ENCODE data around the gene IL17REL. TPM values are rescaled to one million over a fixed set of nuclear protein-coding genes. Genes with fewer than 3 reads are reported as not detected.

IL17REL gene
- total and polyA plus RNA-seq, 10 of the 15 experiments (the other 5 are each of a cell fraction or from before 2014, with no cell fraction given): 0.03 TPM; not detected in 9

DNA sequence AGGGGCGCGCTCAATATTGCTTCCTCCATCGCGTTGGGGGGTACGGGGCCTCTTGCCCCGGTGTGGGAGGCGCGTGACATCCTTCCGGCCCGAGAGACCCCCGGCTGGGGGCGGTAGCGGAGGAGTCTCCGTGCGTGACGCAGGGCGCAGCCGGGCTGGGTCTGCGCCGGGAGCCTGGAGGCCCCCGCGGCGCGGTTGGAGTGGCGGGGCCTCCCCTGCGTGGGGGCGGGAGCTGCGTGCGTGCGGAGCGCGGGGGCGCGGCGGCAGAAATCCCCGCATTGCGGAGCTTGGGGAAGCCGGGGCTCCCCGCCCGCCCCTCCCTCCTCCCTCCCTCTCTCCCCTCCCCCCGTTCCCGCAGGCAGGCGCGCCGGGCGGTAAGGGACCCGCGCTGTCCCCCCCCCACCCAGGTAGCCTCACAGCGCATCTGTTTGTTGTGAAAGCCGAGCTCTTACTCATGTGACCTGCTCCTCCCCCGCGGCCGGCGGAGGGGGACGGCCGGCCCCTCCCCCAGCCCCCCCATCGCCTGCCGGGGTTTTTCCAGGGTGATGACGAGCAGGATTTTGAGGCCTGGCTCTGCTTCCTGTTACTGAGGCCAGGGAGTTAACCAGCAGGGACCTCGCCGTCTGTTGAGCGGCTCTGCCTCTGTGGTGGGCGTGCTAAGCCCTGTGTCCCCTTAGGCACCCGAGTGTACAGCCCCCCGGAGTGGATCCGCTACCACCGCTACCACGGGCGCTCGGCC is 50.4 kb downstream of the IL17REL start (continued):
- TF ChIP-seq, protein P1, sequence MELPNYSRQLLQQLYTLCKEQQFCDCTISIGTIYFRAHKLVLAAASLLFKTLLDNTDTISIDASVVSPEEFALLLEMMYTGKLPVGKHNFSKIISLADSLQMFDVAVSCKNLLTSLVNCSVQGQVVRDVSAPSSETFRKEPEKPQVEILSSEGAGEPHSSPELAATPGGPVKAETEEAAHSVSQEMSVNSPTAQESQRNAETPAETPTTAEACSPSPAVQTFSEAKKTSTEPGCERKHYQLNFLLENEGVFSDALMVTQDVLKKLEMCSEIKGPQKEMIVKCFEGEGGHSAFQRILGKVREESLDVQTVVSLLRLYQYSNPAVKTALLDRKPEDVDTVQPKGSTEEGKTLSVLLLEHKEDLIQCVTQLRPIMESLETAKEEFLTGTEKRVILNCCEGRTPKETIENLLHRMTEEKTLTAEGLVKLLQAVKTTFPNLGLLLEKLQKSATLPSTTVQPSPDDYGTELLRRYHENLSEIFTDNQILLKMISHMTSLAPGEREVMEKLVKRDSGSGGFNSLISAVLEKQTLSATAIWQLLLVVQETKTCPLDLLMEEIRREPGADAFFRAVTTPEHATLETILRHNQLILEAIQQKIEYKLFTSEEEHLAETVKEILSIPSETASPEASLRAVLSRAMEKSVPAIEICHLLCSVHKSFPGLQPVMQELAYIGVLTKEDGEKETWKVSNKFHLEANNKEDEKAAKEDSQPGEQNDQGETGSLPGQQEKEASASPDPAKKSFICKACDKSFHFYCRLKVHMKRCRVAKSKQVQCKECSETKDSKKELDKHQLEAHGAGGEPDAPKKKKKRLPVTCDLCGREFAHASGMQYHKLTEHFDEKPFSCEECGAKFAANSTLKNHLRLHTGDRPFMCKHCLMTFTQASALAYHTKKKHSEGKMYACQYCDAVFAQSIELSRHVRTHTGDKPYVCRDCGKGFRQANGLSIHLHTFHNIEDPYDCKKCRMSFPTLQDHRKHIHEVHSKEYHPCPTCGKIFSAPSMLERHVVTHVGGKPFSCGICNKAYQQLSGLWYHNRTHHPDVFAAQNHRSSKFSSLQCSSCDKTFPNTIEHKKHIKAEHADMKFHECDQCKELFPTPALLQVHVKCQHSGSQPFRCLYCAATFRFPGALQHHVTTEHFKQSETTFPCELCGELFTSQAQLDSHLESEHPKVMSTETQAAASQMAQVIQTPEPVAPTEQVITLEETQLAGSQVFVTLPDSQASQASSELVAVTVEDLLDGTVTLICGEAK (IDR thresholded peaks at IDR 0.05; ENCODE audit: borderline replicate concordance): no peak; the same call in 1 of the 2 replicates
- TF ChIP-seq ZBED1 (IDR thresholded peaks at IDR 0.05; ENCODE audit: borderline replicate concordance) (no peak), IKZF1 (conservative IDR thresholded peaks at IDR 0.05) (peak; percentile 89), SUZ12 (IDR thresholded peaks at IDR 0.05; ENCODE audit: unreplicated experiment) (no peak), TCF12 (IDR thresholded peaks at IDR 0.05; ENCODE audit: low read depth, low read length) (peak; percentile 70), SMAD1 (IDR thresholded peaks at IDR 0.05; ENCODE audit: low read depth, partially characterized antibody) (peak; percentile 70), GABPA (IDR thresholded peaks at IDR 0.05; ENCODE audit: low read depth) (no peak), HDAC6 (IDR thresholded peaks at IDR 0.05; ENCODE audit: unreplicated experiment) (no peak), KAT2A (conservative IDR thresholded peaks at IDR 0.05; ENCODE audit: control insufficient read depth, low read depth, low read length) (no peak), POU2F2 (IDR thresholded peaks at IDR 0.05; ENCODE audit: borderline replicate concordance, low read depth, low read length) (0 out of 3 replicates have a peak, but pooled peaks have one; percentile 37), NR2C2 (IDR thresholded peaks at IDR 0.05; ENCODE audit: borderline replicate concordance, control insufficient read depth, insufficient read length, low read depth) (no peak), NFYB (IDR thresholded peaks at IDR 0.05; ENCODE audit: insufficient read depth, low read depth, low read length) (no peak), NFIC (IDR thresholded peaks at IDR 0.05; ENCODE audit: low read depth, low read length) (no peak; the same call in 1 of the 2 replicates), SREBF2 (IDR thresholded peaks at IDR 0.05; ENCODE audit: low read length) (no peak)
- TF ChIP-seq, protein P2, sequence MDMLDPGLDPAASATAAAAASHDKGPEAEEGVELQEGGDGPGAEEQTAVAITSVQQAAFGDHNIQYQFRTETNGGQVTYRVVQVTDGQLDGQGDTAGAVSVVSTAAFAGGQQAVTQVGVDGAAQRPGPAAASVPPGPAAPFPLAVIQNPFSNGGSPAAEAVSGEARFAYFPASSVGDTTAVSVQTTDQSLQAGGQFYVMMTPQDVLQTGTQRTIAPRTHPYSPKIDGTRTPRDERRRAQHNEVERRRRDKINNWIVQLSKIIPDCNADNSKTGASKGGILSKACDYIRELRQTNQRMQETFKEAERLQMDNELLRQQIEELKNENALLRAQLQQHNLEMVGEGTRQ (IDR thresholded peaks at IDR 0.05; ENCODE audit: borderline replicate concordance, low read depth, low read length): no peak
- TF ChIP-seq, protein P3, sequence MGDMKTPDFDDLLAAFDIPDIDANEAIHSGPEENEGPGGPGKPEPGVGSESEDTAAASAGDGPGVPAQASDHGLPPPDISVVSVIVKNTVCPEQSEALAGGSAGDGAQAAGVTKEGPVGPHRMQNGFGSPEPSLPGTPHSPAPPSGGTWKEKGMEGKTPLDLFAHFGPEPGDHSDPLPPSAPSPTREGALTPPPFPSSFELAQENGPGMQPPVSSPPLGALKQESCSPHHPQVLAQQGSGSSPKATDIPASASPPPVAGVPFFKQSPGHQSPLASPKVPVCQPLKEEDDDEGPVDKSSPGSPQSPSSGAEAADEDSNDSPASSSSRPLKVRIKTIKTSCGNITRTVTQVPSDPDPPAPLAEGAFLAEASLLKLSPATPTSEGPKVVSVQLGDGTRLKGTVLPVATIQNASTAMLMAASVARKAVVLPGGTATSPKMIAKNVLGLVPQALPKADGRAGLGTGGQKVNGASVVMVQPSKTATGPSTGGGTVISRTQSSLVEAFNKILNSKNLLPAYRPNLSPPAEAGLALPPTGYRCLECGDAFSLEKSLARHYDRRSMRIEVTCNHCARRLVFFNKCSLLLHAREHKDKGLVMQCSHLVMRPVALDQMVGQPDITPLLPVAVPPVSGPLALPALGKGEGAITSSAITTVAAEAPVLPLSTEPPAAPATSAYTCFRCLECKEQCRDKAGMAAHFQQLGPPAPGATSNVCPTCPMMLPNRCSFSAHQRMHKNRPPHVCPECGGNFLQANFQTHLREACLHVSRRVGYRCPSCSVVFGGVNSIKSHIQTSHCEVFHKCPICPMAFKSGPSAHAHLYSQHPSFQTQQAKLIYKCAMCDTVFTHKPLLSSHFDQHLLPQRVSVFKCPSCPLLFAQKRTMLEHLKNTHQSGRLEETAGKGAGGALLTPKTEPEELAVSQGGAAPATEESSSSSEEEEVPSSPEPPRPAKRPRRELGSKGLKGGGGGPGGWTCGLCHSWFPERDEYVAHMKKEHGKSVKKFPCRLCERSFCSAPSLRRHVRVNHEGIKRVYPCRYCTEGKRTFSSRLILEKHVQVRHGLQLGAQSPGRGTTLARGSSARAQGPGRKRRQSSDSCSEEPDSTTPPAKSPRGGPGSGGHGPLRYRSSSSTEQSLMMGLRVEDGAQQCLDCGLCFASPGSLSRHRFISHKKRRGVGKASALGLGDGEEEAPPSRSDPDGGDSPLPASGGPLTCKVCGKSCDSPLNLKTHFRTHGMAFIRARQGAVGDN (IDR thresholded peaks at IDR 0.05): peak; percentile 23
- TF ChIP-seq, protein P4, sequence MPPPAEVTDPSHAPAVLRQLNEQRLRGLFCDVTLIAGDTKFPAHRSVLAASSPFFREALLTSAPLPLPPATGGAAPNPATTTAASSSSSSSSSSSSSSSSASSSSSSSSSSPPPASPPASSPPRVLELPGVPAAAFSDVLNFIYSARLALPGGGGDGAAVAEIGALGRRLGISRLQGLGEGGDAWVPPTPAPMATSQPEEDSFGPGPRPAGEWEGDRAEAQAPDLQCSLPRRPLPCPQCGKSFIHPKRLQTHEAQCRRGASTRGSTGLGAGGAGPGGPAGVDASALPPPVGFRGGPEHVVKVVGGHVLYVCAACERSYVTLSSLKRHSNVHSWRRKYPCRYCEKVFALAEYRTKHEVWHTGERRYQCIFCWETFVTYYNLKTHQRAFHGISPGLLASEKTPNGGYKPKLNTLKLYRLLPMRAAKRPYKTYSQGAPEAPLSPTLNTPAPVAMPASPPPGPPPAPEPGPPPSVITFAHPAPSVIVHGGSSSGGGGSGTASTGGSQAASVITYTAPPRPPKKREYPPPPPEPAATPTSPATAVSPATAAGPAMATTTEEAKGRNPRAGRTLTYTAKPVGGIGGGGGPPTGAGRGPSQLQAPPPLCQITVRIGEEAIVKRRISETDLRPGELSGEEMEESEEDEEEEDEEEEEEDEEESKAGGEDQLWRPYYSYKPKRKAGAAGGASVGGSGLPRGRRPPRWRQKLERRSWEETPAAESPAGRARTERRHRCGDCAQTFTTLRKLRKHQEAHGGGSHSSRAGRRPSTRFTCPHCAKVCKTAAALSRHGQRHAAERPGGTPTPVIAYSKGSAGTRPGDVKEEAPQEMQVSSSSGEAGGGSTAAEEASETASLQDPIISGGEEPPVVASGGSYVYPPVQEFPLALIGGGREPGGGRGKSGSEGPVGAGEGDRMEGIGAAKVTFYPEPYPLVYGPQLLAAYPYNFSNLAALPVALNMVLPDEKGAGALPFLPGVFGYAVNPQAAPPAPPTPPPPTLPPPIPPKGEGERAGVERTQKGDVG (CRISPR knock-in tag; IDR thresholded peaks at IDR 0.05): no peak
